ENCODE results near the gene NFS1.

Gene NFS1

DNA sequence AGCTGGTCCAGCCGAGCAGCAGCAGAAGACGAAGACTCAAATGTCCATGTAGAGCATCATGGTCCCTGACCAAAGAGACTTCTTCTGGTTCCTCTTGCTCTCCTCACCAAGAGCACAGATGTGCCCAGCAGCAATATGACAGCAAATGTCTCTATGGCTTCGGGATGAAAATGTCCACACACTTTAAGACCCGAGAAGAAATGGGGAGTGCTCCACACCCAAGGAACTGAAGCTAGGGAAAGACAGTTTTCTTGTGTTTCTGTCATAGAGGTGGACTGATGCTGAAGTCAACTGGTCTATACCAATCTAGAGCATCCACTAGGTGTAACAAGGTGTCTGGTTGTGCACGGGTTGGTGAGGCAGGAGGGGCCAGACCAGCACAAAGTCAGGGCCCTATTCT, 29.9 kb downstream of the NFS1 start:
- DNase-seq: no peak

DNA sequence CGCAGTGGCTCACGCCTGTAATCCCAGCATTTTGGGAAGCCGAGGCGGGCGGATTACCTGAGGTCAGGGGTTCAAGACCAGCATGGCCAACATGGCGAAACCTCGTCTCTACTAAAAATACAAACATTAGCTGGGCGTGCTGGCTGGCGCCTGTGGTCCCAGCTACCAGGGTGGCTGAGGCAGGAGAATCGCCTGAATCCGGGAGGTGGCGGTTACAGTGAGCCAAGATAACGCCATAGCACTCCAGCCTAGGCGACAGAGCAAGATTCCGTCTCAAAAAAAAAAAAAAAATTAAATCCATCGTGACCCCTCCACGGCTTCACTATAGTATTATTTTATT, 33.2 kb downstream of the NFS1 start:
- no peak for DNase-seq

DNA sequence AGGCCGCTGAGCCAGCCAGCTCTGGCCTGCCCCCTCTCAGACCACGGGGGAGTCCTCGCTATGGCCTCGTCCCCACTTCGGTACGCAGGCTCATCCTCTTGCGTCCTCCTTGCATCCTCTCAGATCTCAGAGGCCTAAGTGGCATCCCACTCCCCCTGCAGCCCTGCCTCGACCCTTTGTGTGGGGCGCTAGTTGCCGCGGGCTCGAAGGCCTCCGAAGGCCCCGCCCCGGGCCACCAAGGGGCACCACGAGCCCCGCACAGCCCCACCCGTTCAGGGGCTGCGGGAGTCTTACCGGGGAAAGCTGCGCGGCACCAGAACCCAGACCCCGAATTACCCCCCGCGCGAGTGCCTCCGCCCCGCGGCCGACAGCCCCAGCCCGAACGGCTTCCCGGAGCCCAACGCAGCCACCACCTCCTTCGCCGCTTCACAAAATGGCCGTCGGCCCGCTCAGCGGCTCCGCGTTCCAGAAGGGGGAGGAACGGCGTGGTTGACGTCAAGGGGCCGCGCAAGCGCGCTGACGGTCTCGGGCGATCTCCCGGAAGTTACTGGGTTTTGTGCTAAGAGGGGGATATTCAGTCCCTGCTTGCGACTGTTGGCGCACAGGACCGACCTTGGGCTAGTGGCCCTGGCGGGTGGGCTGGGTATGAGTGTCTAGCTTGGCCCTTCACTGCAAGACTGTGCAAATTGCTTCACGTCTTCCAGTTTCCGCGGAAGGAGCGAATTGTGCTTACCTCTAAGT, 34.5 kb downstream of the NFS1 start, which contains the start of the genes CPNE1 and RBM12:
Gene CPNE1, minus strand, starts transcription at position 435 of the 741 bp plus-strand sequence. CDS start 31,977 bp downstream, outside the sequence.
Gene RBM12, minus strand, starts transcription at position 435 of the 741 bp plus-strand sequence. CDS start 9,578 bp downstream, outside the sequence.
- DNase-seq: peak; percentile 83 to 90 (median 87)

DNA sequence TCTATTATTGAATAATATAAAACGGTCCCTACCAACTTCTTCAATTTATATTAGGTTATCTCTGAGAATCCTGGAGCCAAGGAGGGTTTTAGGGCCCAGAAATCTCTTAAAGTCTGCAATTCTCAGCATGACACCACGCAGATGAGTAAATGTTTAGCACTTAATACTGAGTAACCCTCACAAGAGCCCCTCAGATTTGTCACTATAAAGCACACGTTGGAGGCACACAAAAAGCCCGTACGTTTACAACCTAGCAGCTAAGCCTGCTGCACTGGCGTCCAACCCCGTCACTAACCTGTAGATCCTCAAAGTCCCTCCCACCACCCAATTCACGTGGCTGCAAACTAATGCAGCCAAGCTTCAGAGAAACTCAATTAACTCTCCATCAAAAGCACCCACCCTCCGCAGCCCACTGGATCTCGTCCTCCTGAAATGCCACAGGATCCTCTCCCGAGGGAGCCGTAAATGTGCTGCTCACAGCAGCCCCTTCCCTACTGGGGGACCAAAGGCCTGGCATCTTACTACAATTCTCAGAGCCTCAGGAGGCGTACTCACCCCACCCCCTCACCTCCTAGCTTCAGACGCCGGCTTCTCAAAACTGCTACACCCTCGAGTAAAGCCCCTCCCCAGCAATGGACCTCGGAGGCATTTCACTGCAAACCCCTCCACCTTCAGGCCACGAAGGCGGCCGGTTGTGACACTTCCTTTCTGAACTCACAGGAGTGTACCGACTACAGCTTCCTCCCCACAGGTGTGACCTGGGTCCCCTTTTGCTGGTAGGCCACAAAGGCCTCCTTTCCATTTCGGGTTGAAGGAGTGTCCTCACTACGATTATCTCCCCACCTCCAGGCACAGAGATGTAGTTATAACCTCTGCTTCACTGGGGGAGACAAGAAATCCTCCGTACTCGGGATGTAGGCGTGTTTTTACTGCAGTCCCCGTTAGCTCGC, 35.4 kb downstream of the NFS1 start:
- peak; percentile 50 to 64 (median 52) for DNase-seq

DNA sequence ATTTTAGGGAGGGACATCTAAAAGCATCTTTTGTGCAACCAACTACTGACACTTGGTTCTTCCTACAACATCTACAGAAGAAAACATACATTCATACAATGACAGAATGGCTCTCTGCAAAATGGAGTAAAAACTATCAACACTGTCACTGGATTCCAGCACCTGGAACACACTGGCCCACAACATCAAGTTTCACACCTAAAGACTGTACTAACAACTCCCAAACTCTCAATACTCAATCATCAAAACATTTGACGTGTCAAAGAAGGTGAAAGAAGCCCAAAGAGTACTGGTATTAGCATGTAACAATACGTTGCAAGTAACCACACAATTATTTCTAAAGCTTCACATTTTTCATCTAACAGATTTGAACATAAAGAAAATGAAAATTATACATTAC, 36.6 kb downstream of the NFS1 start:
- no peak for DNase-seq

DNA sequence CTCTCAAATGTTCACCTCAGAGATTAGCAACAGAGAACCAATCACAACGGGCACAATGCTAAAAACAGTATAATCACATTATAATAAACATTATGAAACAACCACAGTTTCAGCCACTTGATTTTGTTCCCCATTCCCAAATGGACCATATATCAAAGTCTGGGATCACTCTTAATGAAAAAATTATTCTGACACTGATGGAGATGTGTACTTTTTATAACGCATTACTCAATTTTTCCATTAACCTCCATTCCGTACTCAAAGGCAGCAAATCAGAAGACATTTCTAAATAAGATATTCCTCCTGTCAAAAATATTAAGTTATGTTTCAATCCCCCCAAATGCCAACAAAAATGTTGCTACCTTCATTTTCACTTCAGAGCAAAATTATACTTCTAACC, 37.2 kb downstream of the NFS1 start:
- no peak for DNase-seq

DNA sequence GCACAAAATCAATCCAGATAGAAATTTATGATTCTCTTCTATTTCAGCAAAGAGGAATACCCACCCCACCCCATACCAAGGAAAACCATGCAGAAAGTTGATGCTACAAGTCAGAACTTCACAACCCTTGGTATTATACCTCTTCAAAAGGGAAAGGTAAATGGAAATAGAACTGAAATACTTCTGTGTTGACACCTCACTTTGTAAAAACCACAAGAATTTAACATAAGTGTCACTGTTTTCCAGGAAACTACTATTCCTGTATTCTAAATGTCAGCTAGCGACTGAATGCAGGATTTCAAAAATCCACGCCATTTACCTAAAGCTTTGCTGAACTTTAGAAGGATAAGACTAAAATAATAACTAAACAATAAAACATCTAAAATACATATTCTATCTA, 38.1 kb downstream of the NFS1 start:
- DNase-seq: no peak

DNA sequence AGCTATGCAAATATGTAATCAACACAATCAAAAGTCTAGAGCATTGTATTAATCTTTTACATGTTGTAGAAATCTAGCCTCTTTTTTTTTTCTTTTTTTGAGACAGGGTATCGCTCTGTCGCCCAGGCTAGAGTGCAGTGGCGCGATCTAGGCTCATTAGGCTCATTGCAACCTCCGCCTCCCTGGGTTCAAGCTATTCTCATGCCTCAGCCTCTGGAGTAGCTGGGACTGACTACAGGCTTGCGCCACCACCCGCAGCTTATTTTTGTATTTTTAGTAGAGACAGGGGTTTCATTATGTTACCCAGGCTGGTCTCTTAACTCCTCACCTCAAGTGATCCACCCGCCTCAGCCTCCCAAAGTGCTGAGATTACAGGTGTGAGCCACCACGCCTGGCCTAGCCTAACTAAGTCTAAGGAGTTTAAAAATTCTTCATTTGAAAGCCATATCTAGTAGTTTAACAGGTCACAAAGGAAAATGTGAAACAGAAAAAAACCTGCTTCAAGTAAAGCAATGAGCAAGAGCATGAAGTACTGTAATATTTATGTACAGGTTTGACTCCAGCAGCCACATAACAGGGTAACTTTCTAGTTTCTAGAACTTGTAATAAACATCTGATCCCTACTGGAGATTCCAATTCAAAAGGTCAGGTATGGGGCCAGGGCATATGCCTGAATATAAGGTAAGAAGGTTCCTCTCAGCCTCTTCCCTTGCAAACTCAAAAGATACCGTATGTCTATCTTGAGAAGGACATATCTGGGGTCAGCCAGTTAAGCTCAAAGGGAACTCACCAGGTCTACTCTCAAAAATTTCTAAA, 38.8 kb downstream of the NFS1 start:
- no peak for DNase-seq

DNA sequence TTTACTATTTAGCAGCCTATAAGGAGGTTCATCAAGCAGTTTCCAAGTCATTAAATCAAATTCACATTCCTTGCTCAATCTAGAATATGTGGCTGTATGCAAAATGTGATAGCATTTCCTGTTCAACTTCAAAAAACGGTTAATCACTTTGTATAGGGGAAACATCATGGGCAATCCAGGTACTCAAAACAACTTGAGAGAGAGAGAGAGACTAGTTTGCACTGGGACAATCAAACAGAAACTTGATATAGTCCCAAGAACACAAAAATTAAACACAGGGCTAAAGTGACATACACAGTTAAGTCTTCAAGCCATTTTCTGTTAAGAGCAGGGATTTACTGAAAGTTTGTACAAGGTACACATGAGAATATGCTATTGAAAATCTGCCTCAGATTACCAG, 41.9 kb downstream of the NFS1 start:
- DNase-seq: no peak

DNA sequence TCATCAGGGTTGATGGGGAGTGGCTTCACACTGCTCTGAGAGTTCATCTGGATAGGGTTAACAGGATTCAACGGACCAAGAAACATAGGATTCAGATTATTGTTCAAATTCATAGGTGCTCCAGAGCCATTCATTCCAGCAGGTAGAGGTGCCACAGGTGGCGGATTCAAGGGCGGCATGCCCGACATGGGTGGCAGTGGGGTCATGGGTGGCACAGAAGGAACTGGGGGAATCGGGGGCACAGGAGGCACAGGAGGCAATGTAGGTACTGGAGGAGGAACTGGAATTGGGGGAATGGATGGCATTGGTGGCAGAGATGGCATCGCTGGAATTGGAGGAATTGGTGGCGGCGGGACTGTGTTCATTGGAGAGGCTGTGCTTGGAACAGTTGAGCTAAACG, 44.7 kb downstream of the NFS1 start:
- DNase-seq: no peak

DNA sequence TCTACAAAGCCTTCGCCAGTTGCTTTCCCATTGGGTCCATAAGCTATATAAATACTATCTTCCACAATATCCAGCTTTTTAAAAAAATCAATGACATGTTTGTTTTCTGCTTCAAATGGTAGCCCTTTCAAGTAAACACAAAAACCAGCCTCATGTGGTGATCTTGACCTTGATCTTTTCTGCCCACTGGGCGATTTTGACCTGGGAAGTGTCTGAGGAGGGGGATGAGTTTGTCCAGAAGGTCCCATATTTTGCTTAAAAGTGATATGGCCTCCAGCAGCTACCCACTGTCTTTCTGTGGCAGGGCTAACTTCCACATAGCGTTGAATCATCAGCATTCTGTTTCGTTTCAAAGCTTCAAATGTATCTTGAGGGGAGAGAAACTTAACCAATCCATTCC, 45.3 kb downstream of the NFS1 start:
- no peak for DNase-seq

DNA sequence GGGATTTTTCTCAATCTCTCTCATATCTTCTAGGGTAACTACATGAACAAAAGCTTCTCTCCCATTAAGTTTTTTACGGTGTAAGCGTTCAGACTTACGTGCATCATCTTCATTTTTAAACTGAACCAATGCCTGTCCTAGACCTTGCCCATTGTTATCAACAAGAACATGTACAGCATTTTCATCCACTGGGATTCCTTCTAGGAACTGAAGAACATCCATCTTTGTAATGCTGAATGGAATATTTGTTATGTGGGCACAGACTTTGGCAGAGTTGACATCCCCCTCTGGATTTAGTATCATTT, 45.8 kb downstream of the NFS1 start:
- DNase-seq: no peak

DNA sequence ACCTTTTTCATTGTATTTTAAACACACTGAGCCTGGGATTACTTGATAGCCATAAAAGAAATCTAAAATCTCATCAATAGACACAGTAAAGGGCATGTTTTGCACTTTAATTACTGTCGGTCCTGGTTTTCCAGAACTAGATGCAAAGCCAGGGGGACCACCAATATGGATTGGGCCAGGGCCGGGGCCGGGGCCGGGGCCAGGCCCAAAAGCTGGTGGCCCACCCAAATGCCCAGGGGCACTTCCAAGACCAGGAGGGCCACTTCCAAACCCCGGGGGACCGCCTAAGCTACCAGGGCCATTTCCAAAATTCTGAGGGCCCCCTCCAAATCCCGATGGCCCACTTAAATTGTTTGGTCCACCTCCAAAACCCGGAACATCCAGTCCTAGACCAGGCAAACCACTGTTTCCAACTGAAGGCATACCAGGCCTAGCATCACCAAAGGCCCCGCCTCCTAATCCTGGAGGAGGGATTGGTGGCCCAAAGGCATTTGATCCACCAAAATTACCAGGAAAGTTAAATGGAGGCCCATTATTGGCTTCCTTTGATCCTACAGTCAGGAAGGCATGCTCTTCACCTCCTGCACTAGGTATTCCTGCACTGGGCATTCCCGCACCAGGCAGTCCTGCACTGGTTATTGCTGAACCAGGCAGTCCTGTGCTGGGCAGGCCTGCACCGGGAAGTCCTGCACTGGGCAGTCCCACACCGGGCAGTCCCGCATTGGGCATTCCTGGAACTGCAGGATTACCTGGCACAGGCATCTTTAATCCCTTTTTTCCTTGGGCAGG, 46.3 kb downstream of the NFS1 start:
- no peak for DNase-seq

DNA sequence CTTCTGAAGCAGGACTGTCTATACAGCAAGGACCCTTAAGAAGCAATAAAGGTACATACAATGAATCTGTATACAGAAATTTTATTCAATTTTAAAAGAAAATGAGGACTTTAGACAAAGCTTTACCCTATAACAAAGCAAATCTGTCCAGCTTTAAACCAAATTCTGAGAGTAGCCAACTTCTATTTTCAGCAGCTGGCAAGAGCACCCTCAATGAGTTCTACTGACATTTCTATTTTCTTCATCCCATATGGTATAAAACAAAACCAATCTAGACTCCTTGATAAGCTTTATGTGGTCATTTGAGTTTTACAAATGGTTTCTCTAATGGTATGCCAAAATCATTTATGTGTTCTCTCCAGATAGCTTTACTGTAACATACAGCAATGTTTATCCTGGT, 47.2 kb downstream of the NFS1 start:
- DNase-seq: no peak

DNA sequence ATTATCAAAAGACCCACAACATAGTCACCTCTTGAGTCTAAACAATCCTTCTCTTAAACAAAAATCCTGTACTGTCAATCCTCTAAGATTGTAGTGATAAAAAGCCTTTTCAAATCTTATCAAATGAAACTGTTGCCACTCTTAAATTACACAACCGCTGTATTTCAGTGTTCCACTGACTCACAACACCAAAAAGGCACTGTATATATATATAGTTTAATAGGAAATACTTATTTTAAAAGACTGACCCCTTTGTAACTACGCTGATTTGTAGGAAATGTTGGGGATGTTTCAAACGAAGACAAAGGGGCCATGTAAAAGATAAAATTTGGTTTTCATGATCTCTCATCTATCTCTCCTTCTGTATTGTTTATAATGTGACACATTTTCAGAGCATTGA, 48.5 kb downstream of the NFS1 start:
- DNase-seq: no peak

DNA sequence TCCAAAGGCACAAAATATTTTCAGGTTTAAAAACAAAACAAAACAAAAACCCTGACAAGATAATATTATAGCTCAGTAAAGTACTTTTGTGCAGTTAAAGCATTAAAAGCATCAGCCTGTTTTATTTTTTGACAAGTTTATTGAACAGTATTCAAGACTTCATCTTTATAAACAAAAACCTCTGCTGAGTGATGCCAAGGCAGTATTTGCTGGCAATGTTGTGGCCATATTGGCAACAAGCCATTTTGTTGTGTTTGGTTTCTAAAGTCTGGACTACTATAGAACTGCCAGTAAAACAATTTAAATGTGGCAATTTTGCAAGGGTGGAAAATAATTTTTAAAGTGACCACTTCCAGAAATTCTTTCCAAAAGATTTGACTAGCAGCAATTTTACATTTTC, 50.3 kb downstream of the NFS1 start:
- no peak for DNase-seq

DNA sequence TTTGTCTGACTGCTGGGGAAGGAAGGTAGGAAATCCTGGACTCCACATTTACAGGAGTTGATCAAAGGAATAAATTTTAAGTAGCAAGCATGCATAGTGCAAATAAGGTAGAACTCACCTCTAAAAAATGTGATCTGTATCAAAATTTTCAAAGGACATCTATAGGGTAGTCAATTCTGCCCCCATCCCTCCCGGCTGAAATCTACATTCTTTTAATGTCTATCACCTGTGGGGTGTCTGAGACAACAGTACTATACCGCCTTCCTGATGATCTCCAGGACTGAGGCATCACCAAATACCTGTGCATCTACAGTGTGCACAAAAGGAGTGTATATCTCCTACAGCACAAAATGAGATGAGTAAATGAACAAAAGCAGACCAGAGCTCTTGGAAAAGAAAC, 54.3 kb downstream of the NFS1 start:
- no peak for DNase-seq

DNA sequence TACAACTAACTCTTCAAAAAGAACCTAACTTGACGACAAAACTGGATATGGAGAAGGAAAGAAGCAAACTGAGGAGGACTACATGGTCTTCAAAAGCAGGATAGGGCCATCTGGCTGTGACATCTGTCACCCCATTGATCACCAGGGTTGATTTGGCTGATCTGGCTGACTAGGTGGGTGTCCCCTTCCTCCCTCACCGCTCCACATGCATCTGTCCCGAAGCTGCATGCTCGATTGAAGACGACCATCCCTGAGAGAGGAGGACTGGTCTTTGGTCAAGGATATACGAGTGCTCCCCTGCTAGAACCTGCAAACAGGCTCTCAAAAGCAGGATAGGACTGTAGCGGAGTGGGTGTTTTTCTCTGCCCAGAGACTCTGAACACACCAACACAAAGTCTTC, 56.1 kb downstream of the NFS1 start:
- DNase-seq: no peak

DNA sequence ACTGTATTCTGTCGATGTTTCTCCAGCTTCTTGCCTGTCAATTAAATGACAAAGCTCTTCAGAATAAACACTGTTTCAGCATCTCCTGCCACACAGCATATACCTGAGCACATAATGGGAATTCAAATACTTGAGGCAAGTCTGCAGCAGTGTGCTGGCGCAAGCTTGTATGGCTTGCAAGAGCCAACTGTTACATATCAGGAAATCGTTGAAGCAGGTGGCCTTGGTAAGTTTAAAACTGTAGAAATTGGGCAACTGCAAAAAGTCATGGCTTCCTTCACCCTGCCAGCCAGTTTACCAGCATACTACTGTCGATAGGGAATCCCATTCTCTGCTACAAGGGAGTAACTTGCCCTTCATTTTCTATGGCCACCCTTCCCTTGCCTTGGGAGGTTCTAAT, 57.4 kb downstream of the NFS1 start:
- DNase-seq: no peak

DNA sequence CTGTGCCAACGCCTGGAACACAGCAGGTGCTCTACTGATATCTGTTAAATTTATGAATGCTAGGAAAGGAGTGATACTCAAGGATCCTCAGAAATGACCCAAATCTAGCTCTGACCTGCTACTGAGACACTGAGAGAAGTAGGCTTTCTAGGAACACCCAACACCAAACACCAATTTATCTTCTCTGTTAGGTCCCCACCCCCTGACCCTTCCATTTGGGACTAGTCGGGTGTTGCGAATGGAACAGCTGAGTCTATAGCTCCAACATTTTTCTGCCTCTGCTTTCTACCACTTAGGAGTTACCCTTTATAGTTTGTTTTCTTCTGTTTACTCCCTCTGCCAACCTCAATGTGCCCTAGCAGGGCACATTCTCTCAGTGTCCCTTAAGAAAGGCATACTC, 58.4 kb downstream of the NFS1 start:
- DNase-seq: no peak

DNA sequence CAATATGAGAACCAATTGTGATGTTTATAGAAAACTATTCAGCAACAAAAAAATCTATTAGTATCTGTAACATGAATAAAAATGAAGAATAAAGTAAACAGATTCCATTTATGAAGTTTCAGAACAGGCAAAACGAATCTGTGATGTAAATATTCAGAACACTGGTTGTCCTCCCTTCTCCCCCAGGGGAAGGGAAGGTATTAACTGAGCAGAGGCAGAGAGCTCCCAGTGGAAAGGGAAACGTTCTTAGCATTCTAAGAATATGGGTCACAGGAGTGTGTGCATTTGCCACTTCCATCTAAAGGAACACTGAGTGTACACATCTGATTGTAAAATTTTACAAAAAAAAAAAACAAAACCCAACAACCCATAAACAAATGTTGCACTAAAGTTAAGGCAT, 60.4 kb downstream of the NFS1 start:
- no peak for DNase-seq

DNA sequence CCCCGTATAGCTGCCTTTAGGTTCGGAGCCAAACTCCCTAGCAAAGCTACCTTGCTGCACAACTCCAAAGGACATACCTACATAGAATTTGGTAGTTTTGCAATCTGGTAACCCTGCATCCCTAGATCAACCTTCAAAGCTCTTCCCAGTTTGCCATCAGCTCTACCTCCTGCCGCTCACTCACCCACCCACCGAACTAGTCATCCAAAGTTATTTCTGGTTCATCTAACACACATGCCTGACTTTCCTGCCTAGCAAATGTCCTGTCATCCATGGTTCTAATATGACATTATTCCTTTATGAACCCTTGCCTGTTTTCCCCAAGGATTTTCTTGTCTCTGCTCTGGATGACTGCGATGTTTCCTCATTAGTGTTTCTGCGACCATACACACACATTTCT, 61.9 kb downstream of the NFS1 start:
- no peak for DNase-seq

DNA sequence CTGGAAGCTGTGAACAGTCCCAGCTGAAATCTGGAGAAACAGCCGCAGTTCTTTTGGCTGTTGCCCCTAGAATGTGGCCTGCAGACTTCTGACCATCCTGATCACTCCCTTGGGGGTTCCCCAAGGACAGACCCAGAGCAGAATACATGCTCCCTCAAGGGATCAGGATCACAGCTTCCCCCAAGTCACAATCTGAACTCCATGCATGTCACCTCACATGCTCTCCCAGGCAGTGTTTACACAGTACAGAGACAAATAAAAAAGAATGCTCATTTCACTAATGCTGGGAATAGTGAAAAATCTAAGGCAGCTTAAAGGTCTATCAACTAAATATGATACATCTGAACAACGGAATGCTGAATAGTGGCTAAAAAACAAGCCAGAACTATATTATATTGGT, 63.1 kb downstream of the NFS1 start:
- no peak for DNase-seq

All from activated naive CD4-positive, alpha-beta T cell (primary cell).